ENCODE results near the gene PDPN.

Gene PDPN

DNA sequence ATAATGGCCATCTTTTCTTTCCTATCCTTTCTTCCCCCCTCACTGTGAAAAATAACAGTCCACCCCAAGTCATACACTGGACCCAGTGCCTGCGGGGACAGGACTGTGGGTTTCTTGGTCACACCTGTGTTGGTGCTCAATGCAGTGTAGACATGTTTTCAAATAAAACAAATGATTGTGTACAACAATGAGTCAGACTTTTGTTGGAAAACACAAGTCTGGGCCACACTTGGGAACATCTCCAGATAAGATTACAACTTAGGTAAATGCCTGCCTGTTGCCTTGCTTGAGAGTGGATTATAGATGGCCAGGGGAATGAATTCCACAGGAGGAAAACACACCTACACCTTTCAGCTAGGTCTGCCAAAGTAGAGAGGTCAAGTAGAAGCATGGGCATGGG lies 34.1 kb downstream of the PDPN start:
- no peak for DNase-seq (ENCODE audit: low read depth)

DNA sequence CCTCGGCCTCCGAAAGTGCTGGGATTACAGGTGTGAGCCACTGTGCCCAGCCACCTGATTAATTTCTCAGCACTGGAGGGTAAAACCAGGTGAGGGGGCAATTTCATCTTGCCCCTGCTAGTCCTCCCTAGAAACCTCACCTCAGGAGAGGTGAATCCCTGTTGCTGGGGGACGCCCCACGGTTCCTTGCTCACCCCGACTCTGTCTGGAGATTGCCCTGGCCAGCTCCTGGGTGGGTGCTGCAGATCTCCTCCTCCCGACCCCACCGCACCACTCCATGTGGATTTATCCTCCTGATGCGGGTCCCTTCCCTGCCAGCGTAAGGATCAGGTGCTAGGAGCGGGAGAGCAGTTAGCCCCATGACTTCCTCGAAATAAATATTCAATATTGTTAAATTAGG lies 34.9 kb downstream of the PDPN start:
- no peak for DNase-seq (ENCODE audit: low read depth)

DNA sequence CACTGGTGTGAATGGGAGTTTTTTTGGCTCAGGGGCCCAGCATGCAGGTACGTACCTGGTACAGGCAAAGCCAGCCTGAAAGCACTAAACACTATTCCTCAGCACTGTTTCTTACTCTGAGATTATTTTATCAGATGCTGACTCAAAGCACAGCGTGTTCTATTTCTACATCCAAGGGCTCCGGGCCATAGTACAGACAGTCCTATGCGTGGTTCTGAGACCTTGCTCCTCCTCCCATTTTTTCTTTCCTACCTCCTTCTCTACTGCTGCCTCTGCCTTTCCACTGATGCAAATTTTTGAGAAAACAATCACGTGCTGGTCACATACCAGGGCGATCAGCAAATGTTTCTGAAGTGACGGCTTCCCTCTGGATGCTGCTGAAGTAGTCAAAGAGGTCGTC lies 36.3 kb downstream of the PDPN start:
- DNase-seq (ENCODE audit: low read depth) = no peak

DNA sequence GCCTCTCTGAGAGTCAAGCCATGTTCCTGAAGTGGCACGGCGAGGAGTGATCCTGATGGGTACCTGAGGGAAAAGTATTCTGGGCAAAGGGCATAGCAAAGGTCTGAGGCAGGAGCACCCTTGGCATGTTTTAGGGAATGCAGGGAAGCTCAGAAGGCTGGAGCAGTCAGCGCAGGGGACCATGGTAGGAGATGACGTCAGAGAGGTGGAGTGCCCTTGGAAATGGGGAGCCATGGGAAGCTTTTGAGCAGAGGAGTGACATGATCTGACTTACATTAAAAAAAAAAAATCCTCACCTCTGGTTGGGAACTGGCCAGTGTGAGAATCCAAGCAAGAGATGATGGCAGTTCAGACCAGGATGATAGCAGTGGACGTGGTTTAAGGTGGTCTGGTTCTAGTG lies 37.2 kb downstream of the PDPN start:
- DNase-seq (ENCODE audit: low read depth) = no peak

DNA sequence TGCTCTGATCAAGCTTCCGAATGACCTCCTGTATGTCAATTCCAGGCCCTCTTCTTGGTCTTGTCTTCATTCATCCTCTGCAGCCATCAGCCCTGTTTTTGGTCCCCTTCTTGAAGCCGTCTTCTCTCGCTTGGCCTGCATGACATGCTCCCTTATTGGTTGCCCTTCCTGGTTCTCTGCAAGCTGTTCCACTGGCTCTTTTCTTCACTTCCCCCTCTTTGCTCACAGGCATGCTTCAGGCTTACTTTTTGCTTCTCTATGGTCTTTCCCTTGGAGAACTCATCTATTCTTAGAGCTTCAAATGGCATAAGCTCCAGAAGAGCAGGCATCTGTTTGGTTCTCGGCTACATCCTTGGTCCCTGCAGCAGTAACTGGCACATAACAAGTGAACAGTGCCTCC lies 38.8 kb downstream of the PDPN start:
- no peak for DNase-seq (ENCODE audit: low read depth)

DNA sequence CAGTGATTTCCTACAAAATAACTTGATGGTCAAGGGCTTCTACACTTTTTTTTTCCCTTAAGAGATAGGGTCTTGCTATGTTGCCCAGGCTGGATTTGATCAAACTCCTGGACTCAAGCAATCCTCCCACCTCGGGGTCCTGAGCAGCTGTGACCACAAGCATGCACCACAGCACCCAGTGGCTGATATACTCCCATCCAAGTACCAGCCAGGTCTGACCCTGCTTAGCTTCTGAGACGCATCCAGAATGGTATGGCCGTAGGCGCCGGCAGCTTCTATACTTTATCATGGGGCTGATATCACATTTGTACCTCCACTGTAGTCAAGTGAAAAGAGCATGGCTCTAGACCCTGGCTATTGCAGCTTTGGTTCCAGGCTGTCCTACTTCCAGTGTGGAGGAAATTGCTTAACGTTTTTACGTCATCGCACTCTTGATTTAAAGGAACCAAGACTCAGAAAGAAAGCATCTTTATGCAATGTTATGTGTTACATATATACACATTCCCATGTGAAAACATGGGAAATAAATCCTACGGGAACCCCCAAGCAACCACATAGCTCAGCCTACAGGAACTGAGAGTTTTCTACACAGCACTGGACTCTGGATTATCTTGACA lies 39.5 kb downstream of the PDPN start:
- no peak for DNase-seq (ENCODE audit: low read depth)

DNA sequence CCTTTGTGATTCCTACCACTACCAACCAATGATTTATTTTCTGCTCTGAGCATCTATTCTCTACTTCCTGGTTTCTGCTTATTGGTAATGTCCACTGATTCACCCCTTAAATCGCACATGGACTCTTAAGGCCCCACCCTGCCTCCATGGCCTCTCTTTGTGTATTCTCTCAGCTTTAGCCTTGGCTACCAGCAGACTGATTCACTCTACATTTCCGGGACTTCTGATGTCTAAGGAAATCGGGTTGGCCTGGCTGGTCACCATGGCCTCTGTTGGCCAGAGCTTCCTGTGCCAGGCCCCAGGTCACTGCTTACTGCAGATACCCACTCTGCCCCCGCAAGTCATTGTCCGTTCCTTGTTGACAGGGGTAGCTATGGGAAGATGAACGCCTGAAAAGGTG lies 40.9 kb downstream of the PDPN start:
- no peak for DNase-seq (ENCODE audit: low read depth)

DNA sequence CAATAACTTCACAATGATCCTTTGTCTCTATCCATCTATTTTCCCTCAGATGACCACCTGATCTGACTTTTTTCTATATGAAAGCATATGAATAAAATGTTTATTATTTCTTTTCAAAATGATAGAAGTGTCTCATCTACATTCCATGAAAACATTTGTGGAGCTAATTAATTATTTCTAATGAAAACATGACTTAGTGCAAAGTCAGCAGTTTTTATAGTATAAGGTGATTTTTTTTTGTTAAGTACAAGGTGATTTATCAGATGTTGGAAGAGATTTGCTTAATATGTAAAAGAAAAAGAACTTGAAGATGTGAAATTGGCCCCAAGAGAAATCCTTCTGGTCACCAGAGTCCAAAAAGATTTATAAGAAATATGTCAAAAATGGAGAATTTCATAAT lies 43.5 kb downstream of the PDPN start:
- no peak for DNase-seq (ENCODE audit: low read depth)

DNA sequence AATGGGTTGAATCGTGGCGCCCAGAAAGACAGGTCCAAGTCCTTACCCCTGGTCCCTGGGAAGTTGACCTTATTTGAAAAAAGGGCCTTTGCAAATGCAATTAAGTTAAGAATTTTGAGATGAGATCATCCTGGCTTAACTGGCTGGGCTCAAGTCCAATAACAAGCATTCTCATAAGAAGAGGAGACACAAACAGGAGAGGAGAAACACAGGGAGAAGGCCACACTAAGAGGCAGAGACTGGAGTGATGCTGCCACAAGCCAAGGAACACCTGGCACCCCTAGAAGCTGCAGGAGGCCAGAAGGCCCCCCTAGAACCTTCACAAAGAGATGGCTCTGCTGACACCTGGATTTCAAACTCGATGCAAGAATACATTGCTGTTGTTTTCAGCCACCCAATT lies 44.6 kb downstream of the PDPN start:
- no peak for DNase-seq (ENCODE audit: low read depth)

DNA sequence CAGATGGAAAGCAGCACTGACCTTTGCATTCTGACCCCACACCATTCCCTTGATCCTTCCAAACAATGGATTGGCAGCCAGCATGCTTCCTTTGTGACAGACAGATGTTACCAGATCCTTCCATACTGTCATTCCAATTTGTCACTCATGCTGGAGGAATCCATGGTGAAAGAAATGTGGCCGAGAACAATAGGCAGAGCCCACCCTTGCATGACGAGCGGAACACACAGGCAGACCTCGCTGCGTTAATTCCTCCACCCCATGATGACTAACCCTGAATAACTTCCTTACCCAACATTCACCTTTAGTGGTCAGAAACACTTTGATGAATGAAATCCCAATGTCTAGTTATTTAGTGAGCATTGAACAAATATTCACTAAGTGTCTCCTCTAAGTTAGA lies 45.1 kb downstream of the PDPN start:
- DNase-seq (ENCODE audit: low read depth) = no peak

DNA sequence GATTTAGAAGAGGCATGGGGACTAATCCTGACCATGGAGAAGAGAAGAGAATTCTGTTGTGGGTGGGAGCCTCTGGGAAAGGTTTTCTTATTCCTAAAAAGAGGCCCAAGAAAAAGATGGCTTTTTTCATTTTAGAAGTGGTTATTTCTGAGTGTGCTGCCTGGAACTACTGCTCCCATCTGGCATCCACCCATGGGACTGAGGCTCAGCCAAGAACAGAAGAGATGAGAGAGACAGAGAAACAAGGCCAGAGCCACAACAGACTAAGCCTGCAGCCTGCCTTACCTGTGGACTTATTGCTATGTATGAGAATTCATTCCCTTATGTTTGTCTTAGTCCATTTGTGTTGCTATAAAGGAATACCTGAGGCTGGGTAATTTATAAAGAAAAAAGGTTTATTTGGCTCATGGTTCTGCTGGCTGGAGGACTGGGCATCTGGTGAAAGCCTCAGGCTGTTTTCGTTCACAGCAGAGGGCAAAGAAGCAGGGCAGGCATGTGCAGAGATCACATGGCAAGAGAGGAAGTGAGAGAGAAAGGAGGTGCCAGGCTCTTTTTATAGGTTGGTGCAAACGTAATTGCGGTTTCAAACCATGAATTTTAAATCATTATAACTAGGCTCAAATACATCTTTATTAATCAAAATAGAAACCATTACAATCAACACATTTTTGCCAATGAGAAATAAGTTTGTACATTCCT lies 58.8 kb downstream of the PDPN start:
- no peak for DNase-seq (ENCODE audit: low read depth)

DNA sequence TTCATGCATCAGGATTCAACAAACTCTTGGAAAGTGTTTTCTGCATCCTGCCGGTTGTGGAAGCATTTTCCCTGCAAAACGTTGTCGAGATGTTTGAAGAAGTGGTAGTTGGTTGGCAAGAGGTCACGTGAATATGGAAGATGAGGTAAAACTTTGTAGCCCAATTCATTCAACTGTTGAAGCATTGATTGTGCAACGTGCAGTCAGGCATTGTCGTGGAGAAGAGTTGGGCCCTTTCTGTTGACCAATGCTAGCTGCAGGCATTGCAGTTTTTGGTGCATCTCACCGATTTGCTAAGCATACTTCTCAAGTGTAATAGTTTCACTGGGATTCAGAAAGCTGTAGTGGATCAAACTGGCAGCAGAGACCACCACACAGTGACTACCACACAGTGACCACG lies 59.4 kb downstream of the PDPN start:
- no peak for DNase-seq (ENCODE audit: low read depth)

DNA sequence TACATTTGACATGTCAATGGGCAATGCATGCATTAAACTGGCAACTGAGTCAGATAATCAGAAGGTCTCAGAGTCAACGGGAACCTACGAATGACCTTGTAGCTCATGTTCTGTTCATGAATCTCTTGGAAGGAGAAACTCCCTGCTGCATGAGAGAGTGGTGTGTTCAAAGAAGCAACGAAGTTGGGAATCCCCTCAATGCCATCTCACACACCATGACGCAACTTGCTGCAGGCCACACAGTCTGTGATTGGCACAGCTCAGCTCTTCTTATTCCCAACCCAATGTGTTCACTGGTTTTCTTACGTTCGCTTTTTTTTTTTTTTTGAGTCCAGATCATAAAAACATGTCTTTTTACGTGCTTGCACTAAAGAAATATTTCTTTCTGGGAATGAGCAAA lies 62.9 kb downstream of the PDPN start:
- no peak for DNase-seq (ENCODE audit: low read depth)

DNA sequence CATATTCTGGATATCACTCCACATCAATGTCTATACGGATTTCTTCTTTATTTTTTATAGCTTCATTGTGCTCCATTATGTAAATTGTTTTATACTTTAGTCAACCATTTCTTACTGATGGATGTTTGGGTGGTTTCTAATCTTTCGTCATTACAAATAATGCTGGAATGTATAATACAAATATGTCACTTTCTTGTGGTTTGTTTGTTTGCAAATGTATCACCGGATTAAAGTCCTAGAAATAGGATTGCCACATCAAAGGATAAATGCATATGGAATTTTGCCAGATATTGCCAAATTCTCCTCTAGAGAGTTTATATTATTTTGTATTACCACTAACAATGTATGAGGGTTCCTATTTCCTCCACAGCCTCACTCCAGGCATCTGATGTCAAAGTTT lies 67.6 kb downstream of the PDPN start:
- DNase-seq (ENCODE audit: low read depth) = no peak

DNA sequence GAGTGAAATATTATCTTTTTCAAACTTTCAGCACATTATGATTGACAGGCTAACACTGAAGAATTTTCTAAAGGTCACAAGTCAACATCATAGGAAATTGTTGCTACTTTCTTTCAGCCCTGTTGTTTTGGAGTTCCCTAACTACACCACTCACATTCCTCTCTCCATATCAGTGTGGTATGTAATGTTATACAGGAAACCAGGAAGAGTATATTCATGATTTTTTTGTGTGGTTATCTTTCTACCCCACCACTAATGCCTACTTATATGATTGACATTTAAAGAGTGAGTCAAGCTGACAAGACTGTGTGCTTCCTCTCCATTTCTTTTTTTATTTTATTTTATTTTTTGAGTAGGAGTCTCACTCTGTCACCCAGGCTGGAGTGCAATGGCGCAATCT lies 68.6 kb downstream of the PDPN start:
- DNase-seq (ENCODE audit: low read depth) = no peak

DNA sequence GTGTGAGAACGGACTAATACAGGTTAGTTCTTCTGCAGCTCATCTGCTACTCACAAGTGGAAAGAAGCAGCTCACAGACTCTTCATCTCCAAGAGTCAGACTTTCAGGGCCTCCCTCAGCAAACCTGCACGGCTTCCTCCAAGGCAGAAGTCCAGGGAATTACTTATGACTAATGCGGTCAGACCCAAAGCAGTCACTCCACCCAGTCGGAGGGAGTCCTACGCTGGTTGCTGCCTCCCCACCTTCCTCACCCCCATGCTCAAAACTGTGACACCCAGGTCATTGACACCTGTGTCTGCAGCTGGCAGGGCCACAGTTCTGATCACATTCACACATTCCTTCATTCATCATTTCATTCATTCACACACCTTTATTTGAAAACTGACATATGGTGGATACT lies 77.9 kb downstream of the PDPN start:
- no peak for DNase-seq (ENCODE audit: low read depth)

DNA sequence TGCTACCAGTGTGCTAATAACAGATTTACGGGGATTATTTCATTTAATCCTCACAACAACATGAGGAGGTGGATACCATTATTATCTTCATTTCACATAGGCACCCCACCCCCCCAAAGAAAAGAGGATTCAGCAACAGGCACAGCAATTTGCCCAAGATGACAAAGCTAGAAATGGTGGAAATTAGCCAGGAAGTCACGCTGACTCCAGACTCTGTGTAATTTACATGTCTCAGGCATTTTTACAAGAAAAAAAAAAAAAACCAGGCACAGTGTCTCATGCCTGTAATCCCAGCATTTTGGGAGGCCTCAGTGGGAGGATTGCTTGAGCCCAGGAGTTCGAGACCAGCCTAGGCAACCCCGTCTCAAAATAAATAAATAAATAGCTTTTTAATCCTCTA lies 78.9 kb downstream of the PDPN start:
- no peak for DNase-seq (ENCODE audit: low read depth)

DNA sequence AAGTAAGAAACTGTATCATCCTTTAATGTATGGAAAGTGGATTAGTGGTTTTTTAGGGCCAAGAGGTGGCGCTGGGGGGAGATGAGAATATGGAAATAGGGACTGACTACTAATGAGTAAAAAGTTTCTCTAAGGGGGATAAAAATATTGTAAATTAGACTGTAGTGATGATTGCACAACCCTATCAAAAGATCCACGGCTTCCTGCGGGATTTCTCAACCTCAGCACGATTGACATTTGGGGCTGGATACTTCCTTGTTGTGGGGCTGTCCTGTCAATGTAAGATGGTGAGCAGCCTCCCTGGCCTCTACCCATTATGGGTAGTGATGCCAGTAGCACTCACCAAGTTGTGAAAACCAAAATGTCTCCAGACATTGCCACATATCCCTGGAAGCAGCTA lies 80.3 kb downstream of the PDPN start:
- DNase-seq (ENCODE audit: low read depth) = no peak

DNA sequence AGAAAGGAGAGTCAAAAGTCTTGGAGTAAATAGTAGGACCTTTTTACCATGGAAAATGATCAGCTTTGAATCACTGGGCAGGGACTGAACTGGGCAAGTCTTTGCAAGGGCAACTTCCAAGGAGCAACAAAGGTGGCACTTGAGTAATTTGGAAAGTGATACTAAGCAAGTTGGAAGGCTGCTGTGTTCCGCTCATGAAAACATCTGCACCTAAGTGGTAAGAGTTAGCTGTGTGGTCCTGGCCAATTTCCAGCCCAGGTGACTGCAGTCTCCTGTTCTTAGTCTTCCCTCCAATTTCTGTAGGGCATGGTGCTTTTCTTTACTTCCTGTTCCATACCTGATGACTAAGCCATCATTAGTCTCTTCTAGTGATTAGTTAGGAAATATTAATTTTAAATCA lies 80.8 kb downstream of the PDPN start:
- no peak for DNase-seq (ENCODE audit: low read depth)

DNA sequence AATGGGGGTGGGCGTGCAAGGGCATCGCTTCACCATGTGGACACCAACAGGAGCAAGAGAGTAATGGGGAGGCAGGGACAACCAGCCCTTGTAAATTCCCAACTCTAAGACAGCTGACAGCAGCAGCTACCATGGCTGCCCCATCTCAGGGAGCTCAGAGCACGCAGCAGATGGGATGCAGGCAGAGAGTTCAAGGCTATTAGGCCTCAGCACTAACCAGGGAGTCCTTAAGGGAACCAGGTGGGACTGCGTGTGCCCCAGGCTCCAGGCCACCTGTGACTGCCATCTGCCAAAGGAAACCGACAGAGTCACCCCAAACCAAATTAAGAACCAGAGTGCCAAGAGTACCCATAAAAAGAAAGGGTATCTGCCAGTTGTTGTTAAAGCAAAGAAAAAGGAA lies 82.7 kb downstream of the PDPN start:
- no peak for DNase-seq (ENCODE audit: low read depth)
